ENCODE measurements around the gene OPN4. TPM values are rescaled to one million over a fixed set of nuclear protein-coding genes. Genes with fewer than 3 reads are reported as not detected.
A peak's percentile ranks its signal among the peaks of the same experiment; 100 is the strongest.

The OPN4 gene
- total and polyA plus RNA-seq, 9 donors, result 0.08 TPM; not detected in 8

DNA sequence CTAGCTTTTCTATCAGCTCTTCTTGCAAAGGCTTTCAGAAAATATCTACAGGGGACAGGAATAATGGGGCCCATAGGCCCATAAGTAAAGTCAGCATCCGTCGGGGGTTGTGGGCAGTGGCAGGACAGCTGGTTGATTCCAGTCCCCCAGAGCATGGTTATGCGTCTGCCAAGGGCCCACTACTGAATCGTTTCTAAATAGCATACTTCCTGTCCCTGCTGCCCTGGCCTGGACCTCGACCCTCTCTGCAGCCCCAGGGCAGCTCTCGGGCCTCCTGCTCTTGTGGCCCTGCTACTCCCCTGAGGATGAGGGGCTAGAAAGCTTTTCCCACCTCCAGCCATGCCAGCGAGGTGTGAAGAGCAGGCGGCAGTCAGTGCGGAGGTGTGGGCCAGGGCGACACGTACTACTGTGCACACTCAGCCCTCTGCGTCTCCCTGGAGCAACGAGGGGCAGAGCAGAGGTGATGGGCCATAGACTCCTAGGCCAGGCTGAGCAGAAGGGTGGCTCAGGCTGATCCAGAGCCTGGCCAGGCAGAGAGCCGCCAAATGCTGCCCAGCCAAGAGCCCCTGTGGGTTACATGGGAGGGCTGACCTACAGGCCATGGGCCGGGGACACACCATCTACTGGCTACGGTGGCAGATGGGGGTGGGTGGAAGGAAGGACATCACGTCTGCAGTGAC lies 4.7 kb upstream of the OPN4 start:
- no peaks in the 10 kb centered on the region for H3K36me3 ChIP-seq
- no peaks in the 10 kb centered on the region for H3K9me3 ChIP-seq
- WGBS, 3 donors, result 78 to 80% (median 78%) methylated on average over 17 of the region's 17 CpGs
- peak in 1 of 5 donors; percentile 33 for DNase-seq
- no peak overlapping the region for H3K27ac ChIP-seq
- intact Hi-C loops (cut with DNase I), result no loop called here
- peaks cover 10% of the 10 kb centered on the region for H3K4me1 ChIP-seq (ENCODE audit: insufficient read depth)
- no peak overlapping the region for H3K4me3 ChIP-seq
- H3K27me3 ChIP-seq, result no peaks in the 10 kb centered on the region
- TF ChIP-seq, protein P1, sequence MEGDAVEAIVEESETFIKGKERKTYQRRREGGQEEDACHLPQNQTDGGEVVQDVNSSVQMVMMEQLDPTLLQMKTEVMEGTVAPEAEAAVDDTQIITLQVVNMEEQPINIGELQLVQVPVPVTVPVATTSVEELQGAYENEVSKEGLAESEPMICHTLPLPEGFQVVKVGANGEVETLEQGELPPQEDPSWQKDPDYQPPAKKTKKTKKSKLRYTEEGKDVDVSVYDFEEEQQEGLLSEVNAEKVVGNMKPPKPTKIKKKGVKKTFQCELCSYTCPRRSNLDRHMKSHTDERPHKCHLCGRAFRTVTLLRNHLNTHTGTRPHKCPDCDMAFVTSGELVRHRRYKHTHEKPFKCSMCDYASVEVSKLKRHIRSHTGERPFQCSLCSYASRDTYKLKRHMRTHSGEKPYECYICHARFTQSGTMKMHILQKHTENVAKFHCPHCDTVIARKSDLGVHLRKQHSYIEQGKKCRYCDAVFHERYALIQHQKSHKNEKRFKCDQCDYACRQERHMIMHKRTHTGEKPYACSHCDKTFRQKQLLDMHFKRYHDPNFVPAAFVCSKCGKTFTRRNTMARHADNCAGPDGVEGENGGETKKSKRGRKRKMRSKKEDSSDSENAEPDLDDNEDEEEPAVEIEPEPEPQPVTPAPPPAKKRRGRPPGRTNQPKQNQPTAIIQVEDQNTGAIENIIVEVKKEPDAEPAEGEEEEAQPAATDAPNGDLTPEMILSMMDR (IDR thresholded peaks at IDR 0.05), result no peak
- TF ChIP-seq EP300 (IDR thresholded peaks at IDR 0.05) (no peak), POLR2A (IDR thresholded peaks at IDR 0.05) (no peak)

- H3K9me3 ChIP-seq, result no peaks in the 10 kb centered on the region
- H3K36me3 ChIP-seq, result no peaks in the 10 kb centered on the region
- DNase-seq, result no peak
- peaks cover 10% of the 10 kb centered on the region for H3K4me1 ChIP-seq (ENCODE audit: insufficient read depth)
- no peak overlapping the region for H3K4me3 ChIP-seq
- TF ChIP-seq EP300 (IDR thresholded peaks at IDR 0.05) (no peak), POLR2A (IDR thresholded peaks at IDR 0.05) (no peak)
- TF ChIP-seq, protein P1 (IDR thresholded peaks at IDR 0.05), result no peak
- intact Hi-C loops (cut with DNase I), result no loop called here
- WGBS, 3 donors, result 92 to 98% (median 95%) methylated on average over 8 of the region's 8 CpGs
- H3K27me3 ChIP-seq, result no peaks in the 10 kb centered on the region
- no peak overlapping the region for H3K27ac ChIP-seq
Observed at GRCh38 chr10:86650151-86650550, 4.2 kb upstream of the OPN4 start.

GRCh38 chr10:86651021-86651471 lies 3.3 kb upstream of the OPN4 start:
- Histone ChIP-seq H3K27me3 (no peaks in the 10 kb centered on the region), H3K4me3 (no peak overlapping the region), H3K27ac (no peak overlapping the region), H3K4me1 (ENCODE audit: insufficient read depth) (peaks cover 10% of the 10 kb centered on the region), H3K9me3 (no peaks in the 10 kb centered on the region), H3K36me3 (no peaks in the 10 kb centered on the region)
- DNase-seq, result peak in 1 of 5 donors; percentile 7
- 79 to 89% (median 88%) methylated on average over 8 of the region's 8 CpGs for WGBS, 3 donors
- intact Hi-C loops (cut with DNase I), result no loop called here
- TF ChIP-seq, protein P1 (IDR thresholded peaks at IDR 0.05), result no peak
- no peak for TF ChIP-seq EP300 (IDR thresholded peaks at IDR 0.05)
- no peak for TF ChIP-seq POLR2A (IDR thresholded peaks at IDR 0.05)

DNA sequence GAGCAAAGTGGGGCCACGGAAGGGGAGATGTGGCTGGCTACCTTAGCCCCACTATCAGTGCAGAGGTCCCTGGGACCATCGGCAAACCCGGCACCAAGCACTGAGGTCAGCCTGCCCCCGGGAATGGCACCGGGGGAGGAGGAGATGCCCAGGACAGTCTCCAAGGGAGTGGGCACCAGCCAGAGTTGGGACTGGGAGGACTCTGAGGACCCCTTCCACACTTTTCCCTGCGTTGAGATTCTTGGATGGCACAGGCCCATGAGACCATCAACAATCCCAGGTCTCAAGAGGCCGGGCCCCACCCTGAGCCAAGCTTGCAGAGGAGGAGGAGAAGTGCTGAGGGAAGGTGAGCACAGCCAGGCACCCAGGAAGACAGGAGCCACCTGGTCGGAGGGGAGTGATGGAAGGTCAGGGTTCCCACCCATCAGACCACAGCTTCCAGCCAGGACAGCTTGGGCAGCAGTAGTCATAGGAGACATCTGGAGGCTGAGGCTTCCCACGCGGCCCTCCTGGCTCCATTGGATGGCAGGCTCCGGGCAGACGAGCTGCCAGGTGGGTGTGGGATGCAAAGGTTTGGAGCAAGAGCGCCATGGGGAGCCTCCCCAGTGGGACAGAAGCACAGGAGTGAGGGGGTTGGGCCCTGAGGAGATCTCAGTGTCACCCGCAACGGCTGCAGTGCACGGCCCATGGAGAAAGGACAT lies 2.6 kb upstream of the OPN4 start:
- 75 to 82% (median 77%) methylated on average over 16 of the region's 16 CpGs for WGBS, 3 donors
- peak in 1 of 5 donors; percentile 12 for DNase-seq

More for the DNA sequence above, 2.6 kb upstream of the OPN4 start:
- Histone ChIP-seq H3K4me3 (no peak overlapping the region), H3K9me3 (no peaks in the 10 kb centered on the region), H3K4me1 (ENCODE audit: insufficient read depth) (peaks cover 10% of the 10 kb centered on the region), H3K27ac (no peak overlapping the region), H3K36me3 (no peaks in the 10 kb centered on the region), H3K27me3 (no peaks in the 10 kb centered on the region)
- TF ChIP-seq, protein P1 (IDR thresholded peaks at IDR 0.05), result no peak
- TF ChIP-seq EP300 (IDR thresholded peaks at IDR 0.05), result no peak
- no peak for TF ChIP-seq POLR2A (IDR thresholded peaks at IDR 0.05)
- intact Hi-C loops (cut with DNase I), result no loop called here

Measured in ovary (tissue), 9 donors.